HG03460 (cell line): ENCODE measurements around the gene SMYD4.

Experiments
- ATAC-seq: cut with Tn5 transposase; IDR thresholded peaks from one replicate; pipeline ENCODE4 v1.9.1; 2021; ENCODE audit not compliant: unreplicated experiment

The SMYD4 gene

GRCh38 chr17:1732241-1732832, 97.4 kb downstream of the SMYD4 start:
- no peak for ATAC-seq

GRCh38 chr17:1731194-1731506, 98.6 kb downstream of the SMYD4 start:
- ATAC-seq, result no peak

GRCh38 chr17:1730326-1731193, 99.1 kb downstream of the SMYD4 start:
- ATAC-seq, result no peak

GRCh38 chr17:1729966-1730325, 99.8 kb downstream of the SMYD4 start:
- ATAC-seq, result no peak
